Gastroesophageal sphincter (tissue), 4 donors: ENCODE results near the gene RIF1. TPM values are rescaled to one million over a fixed set of nuclear protein-coding genes. Genes with fewer than 3 reads are reported as not detected.

ENCODE experiments used
- ATAC-seq: fragments of 150-250 bp; one replicate; pipeline ENCODE4 v1.9.1; 2016; ENCODE audit warnings: mild to moderate bottlenecking, moderate library complexity
- H3K27ac ChIP-seq, 4 donors: fragments of 200-600 bp; sonication (generic) in 3 of 4; 1 replicate in 3 of 4; 2 replicates in 1 of 4; pipeline ENCODE4 v1.5.1; 2016 to 2019
- H3K27me3 ChIP-seq: fragments of 200-600 bp; sonication (generic); one replicate; pipeline ENCODE4 v1.5.1; 2019
- H3K36me3 ChIP-seq, 2 donors: fragments of 200-600 bp; sonication (generic); one replicate each; pipeline ENCODE4 v1.5.1; 2019; ENCODE audit warnings: control low read depth in 1 of 2
- H3K4me1 ChIP-seq, 3 donors: fragments of 200-600 bp; sonication (generic); 1 replicate in 2 of 3; 2 replicates in 1 of 3; pipeline ENCODE4 v1.5.1; 2016 to 2019; ENCODE audit warnings: control low read depth in 2 of 3
- H3K4me3 ChIP-seq, 2 donors: fragments of 200-600 bp; sonication (generic); one replicate each; pipeline ENCODE4 v1.5.1; 2019; ENCODE audit warnings: mild to moderate bottlenecking in 1 of 2, moderate library complexity in 1 of 2
- H3K9me3 ChIP-seq, 3 donors: fragments of 200-600 bp; sonication (generic); one replicate each; pipeline ENCODE4 v1.5.1; 2017 to 2019; ENCODE audit warnings: control low read depth in 2 of 3
- CTCF ChIP-seq, 4 experiments: fragments of 200-600 bp in 2 of 4; fragments of 450-650 bp in 2 of 4; sonication (generic) in 1 of 4; IDR thresholded peaks; one replicate each; pipeline ENCODE4 v1.5.1; 2017 to 2019; ENCODE audit warnings: antibody characterized with exemption in 4 of 4, mild to moderate bottlenecking in 2 of 4, moderate library complexity in 2 of 4
- EP300 ChIP-seq: sonication (generic); formaldehyde crosslinking; IDR thresholded peaks from one replicate; pipeline ENCODE4 v1.6.1; 2017; ENCODE audit warnings: antibody characterized with exemption, mild to moderate bottlenecking
- POLR2A ChIP-seq, 2 donors: fragments of 450-650 bp; IDR thresholded peaks; one replicate each; pipeline ENCODE4 v1.6.1; 2017; ENCODE audit warnings: antibody characterized with exemption in 2 of 2, mild to moderate bottlenecking in 2 of 2, moderate library complexity in 1 of 2
- POLR2AphosphoS5 ChIP-seq: sonication (generic); formaldehyde crosslinking; IDR thresholded peaks from one replicate; pipeline ENCODE4 v1.6.1; 2017; ENCODE audit warnings: antibody characterized with exemption
- WGBS, 2 donors: methylation state at CpG; one replicate each; pipeline ENCODE4 v1.1.5; 2018; ENCODE audit warnings: low coverage in 1 of 2; 5-methylcytosine and 5-hydroxymethylcytosine counted together
- small RNA-seq, 4 donors: library from RNA; depleted of rRNA; stranded (forward); fragments of <200 nt; gene quantifications; one replicate each; pipeline ENCODE3, GENCODE V24; 2016
- total RNA-seq, 4 donors: library from RNA; depleted of rRNA; stranded (reverse); fragments of >200 nt; gene quantifications; one replicate each; pipeline ENCODE4 v1.1.0, GENCODE V29; 2016

Gene RIF1
- total RNA-seq, 4 donors from 2014 or later, result 25.7 to 53.7 (median 32.9) TPM

GRCh38 chr2:151522556-151522955 lies 112.9 kb downstream of the RIF1 start:
- Histone ChIP-seq H3K4me3 (no peak overlapping the region), H3K27me3 (no peaks in the 10 kb centered on the region), H3K27ac (no peak overlapping the region), H3K36me3 (no peaks in the 10 kb centered on the region), H3K4me1 (no peaks in the 10 kb centered on the region), H3K9me3 (no peaks in the 10 kb centered on the region)
- WGBS, 2 donors, result 88 to 100% methylated on average over 4 to 5 of the region's 7 CpGs
- ATAC-seq, result no peak
- no peak for TF ChIP-seq EP300
- no peak for TF ChIP-seq CTCF (IDR thresholded peaks at IDR 0.05)
- TF ChIP-seq POLR2A (IDR thresholded peaks at IDR 0.05), result no peak
- TF ChIP-seq POLR2AphosphoS5, result no peak

GRCh38 chr2:151523850-151524249 lies 114.1 kb downstream of the RIF1 start:
- no peak for ATAC-seq

DNA sequence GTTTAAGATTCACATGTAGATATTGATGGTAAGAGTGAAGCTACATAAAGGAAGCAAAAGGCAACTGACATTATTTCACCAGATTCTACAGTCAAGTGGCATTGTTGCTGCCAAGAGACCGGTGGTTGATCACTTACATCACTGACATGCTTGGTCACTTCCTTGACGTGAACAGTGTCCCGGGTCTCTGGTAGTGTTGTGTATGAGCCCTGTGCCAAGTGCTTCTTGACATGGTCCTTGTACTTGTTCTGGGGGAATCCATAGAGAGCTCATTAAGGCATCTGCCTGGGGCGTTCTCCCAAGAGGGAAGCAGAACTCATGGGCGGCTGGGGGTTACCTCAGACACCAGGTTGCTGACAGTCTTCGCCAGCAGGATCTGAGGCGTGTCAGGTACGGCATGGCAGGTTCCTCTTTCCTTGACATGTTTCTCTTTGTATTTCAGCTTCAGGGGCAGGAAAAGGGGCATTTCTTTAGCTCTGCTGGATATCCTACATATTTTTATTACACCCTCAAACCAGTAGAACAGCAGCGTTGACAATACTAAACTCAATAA lies 116.2 kb downstream of the RIF1 start:
- Histone ChIP-seq H3K9me3 (no peaks in the 10 kb centered on the region), H3K27me3 (no peaks in the 10 kb centered on the region), H3K36me3 (no peaks in the 10 kb centered on the region), H3K27ac (no peak overlapping the region), H3K4me1 (no peaks in the 10 kb centered on the region), H3K4me3 (no peak overlapping the region)
- ATAC-seq, result no peak
- TF ChIP-seq EP300 (no peak), POLR2A (IDR thresholded peaks at IDR 0.05) (no peak), CTCF (IDR thresholded peaks at IDR 0.05) (no peak), POLR2AphosphoS5 (no peak)
- WGBS, 2 donors, result 87 to 89% methylated on average over 7 to 8 of the region's 9 CpGs

More at GRCh38 chr2:151523850-151524249, 114.1 kb downstream of the RIF1 start:
- WGBS, 2 donors, result 75 to 87% methylated on average over 3 of the region's 3 CpGs
- no peaks in the 10 kb centered on the region for H3K27me3 ChIP-seq
- H3K27ac ChIP-seq, result no peak overlapping the region
- no peak for TF ChIP-seq EP300
- no peak for TF ChIP-seq POLR2AphosphoS5
- TF ChIP-seq CTCF (IDR thresholded peaks at IDR 0.05), result no peak
- TF ChIP-seq POLR2A (IDR thresholded peaks at IDR 0.05), result no peak
- no peaks in the 10 kb centered on the region for H3K36me3 ChIP-seq
- no peaks in the 10 kb centered on the region for H3K4me1 ChIP-seq
- H3K4me3 ChIP-seq, result no peak overlapping the region
- H3K9me3 ChIP-seq, result no peaks in the 10 kb centered on the region

GRCh38 chr2:151526572-151527090 lies 116.9 kb downstream of the RIF1 start:
- Histone ChIP-seq H3K27me3 (no peaks in the 10 kb centered on the region), H3K27ac (no peak overlapping the region), H3K4me3 (no peak overlapping the region), H3K4me1 (no peaks in the 10 kb centered on the region), H3K36me3 (no peaks in the 10 kb centered on the region), H3K9me3 (no peaks in the 10 kb centered on the region)
- TF ChIP-seq CTCF (IDR thresholded peaks at IDR 0.05), result no peak
- TF ChIP-seq POLR2AphosphoS5, result no peak
- TF ChIP-seq EP300, result no peak
- TF ChIP-seq POLR2A (IDR thresholded peaks at IDR 0.05), result no peak
- ATAC-seq, result no peak
- WGBS, 2 donors, result 90 to 100% methylated on average over 2 of the region's 6 CpGs

Small RNAs within 50 kb of the gene (small RNA-seq; reads per million reads assigned to genes)
- gene MIR4773-1 (0 reads per million in 4 donors), gene RN7SL124P (0 reads per million in 4 donors)

Other genes with a start within 250 kb of the RIF1 start
- gene RBM43, start 148.0 kb upstream of the RIF1 start, total RNA-seq, result 1 to 10 TPM; 4.3 to 9.5 (median 4.9) TPM
- gene NMI, start 120.2 kb upstream of the RIF1 start, total RNA-seq, result 10 to 100 TPM in 3 of 4 donors, 1 to 10 TPM in 1; 7.8 to 11.5 (median 10.7) TPM
- 10 to 100 TPM in 1 of 4 donors, 1 to 10 TPM in 3; 1.1 to 12.5 (median 5.5) TPM for gene TNFAIP6, start 52.3 kb upstream of the RIF1 start, total RNA-seq